ENCODE data around the gene AFF1.
"Not testable (repeated sequence)": the region's sequence is repeated elsewhere in the genome, so short reads cannot be mapped to it uniquely, and the experiment has no call there.

The AFF1 gene

DNA sequence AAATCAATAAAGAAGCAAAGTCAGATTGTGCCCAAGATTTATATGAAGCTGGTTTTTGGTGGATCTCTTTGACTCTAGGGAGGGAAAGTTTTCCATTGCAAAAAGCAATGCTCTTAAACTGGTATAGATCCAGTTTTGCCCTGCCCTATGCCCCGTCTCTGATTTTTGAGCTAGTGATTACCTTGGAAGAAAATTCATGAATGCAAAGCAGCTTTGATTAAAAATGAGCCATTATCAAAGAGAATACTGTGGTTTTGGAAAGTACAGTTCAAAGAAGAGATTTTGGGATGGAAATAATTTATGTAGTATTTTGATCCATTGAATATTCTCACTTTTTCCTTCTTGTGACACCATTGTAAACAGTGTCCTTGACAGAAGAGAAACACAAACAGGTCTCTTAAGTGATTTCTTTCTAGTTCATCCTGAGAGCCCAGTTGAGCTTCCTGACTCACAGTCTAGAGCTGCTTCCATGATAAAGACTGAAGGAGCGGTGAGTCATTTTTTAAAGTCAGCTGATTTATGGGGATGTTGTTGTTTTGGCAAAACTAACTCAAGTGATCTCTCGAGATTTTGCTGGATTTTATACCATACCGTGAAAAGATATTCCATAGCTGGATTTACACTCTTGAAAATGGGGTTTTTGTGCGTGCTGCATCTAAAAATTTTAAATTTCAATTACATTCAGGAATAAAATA, 76.7 kb downstream of the AFF1 start:
- H3K27me3 ChIP-seq (ENCODE audit: control insufficient read depth in 2 of 2, insufficient read depth in 2 of 2, low read length in 2 of 2) = no peaks in the 10 kb centered on the region
- peak overlapping the region; percentile 45 to 56 for H3K27ac ChIP-seq (ENCODE audit: low read depth in 2 of 2, low read length in 2 of 2)
- H3K9ac ChIP-seq (ENCODE audit: low read depth in 1 of 2, low read length in 2 of 2) = no peak overlapping the region
- peak overlapping the region in 1 of 2 donors; percentile 38 for H3K4me3 ChIP-seq (ENCODE audit: low read length in 2 of 2)
- H3K36me3 ChIP-seq (ENCODE audit: control insufficient read depth in 2 of 2, insufficient read depth in 2 of 2, low read length in 2 of 2) = no peaks in the 10 kb centered on the region
- H3K9me3 ChIP-seq (ENCODE audit: control insufficient read depth in 2 of 2, low read length in 2 of 2) = no peaks in the 10 kb centered on the region
- peaks cover 48 to 66% of the 10 kb centered on the region in 2 donors for H3K4me1 ChIP-seq (ENCODE audit: control insufficient read depth in 2 of 2, insufficient read depth in 2 of 2, low read length in 2 of 2)

DNA sequence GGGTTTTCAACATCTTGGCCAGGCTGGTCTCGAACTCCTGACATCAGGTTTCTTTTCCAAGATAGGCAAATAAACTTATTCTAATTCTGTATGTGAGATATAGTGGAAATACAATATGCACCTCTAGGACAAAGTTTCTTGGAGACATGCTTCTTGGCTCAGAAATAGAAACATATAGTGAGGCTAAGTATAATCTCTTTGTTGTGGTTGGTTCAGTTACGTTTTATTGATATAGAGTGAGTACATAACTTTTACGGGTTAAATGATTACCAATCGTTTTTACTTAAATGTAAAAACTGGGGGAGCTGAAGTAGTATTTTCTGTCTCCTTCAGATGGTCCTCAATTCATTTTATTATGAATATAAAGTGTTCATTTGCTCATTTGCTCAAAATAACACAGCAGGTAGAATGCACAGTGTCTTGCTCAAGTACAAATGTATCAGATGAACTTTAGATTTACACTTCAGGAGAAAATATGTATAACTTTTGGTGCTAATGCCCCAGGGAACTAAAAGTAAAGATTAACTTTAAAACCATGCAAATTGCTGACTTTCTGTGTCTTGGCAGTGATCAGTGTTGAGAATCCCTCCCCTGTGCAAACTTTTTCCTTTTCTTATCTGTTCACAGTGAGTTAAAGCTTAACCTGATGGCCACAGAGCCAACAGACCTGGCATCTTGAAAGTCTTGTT, 77.6 kb downstream of the AFF1 start:
- peak overlapping the region in 1 of 2 donors; percentile 38 for H3K4me3 ChIP-seq (ENCODE audit: low read length in 2 of 2)
- no peaks in the 10 kb centered on the region for H3K9me3 ChIP-seq (ENCODE audit: control insufficient read depth in 2 of 2, low read length in 2 of 2)
- peaks cover 48 to 72% of the 10 kb centered on the region in 2 donors for H3K4me1 ChIP-seq (ENCODE audit: control insufficient read depth in 2 of 2, insufficient read depth in 2 of 2, low read length in 2 of 2)
- H3K36me3 ChIP-seq (ENCODE audit: control insufficient read depth in 2 of 2, insufficient read depth in 2 of 2, low read length in 2 of 2) = no peaks in the 10 kb centered on the region
- peak overlapping the region; percentile 45 to 59 for H3K27ac ChIP-seq (ENCODE audit: low read depth in 2 of 2, low read length in 2 of 2)
- H3K27me3 ChIP-seq (ENCODE audit: control insufficient read depth in 2 of 2, insufficient read depth in 2 of 2, low read length in 2 of 2) = no peaks in the 10 kb centered on the region
- H3K9ac ChIP-seq (ENCODE audit: low read depth in 1 of 2, low read length in 2 of 2) = peak overlapping the region in 1 of 2 donors; percentile 23

DNA sequence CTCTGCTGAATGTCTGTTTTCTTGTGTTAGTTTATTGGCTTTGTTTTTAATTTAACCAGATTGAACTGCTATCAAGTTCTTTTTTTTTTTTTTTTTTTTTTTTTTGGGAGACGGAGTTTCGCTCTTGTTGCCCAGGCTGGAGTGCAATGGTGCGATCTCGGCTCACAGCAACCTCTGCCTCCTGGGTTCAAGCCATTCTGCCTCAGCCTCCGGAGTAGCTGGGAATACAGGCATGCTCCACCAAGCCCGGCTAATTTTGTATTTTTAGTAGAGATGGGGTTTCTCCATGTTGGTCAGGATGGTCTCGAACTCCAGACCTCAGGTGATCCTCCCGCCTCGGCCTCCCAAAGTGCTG, 78.1 kb downstream of the AFF1 start:
- Histone ChIP-seq H3K4me3 (ENCODE audit: low read length in 2 of 2) (peak overlapping the region in 1 of 2 donors; percentile 14), H3K9ac (ENCODE audit: low read depth in 1 of 2, low read length in 2 of 2) (peak overlapping the region in 1 of 2 donors; percentile 28), H3K27ac (ENCODE audit: low read depth in 2 of 2, low read length in 2 of 2) (peak overlapping the region; percentile 45 to 59), H3K4me1 (ENCODE audit: control insufficient read depth in 2 of 2, insufficient read depth in 2 of 2, low read length in 2 of 2) (peaks cover 48 to 71% of the 10 kb centered on the region in 2 donors)
- H3K9me3 ChIP-seq (ENCODE audit: control insufficient read depth in 2 of 2, low read length in 2 of 2); H3K36me3 ChIP-seq (ENCODE audit: control insufficient read depth in 2 of 2, insufficient read depth in 2 of 2, low read length in 2 of 2); H3K27me3 ChIP-seq (ENCODE audit: control insufficient read depth in 2 of 2, insufficient read depth in 2 of 2, low read length in 2 of 2): not testable (repeated sequence)

DNA sequence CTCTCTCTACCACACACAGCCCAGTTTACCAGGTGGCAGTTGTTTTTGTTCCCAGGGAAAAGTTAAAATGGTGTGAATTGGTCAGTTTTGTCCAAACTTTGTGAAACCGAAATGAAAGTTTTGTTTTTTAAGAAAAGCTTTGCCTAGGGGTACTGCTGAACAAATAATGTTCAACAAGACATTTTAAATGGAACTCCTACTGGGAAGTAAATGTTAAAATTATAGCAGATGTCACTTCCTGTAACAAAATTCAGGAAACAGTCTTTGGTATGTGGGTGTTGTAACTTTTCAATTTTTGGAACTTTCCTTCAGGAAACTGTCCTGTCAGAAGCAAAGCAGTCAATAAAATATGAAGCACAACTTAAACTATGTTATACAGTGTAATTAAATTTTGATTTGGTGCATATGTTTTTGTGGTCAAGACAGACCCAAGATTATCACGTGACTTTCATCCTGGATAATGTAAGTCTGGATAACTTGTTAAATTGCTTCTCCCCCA, 79.5 kb downstream of the AFF1 start:
- Histone ChIP-seq H3K4me1 (ENCODE audit: control insufficient read depth in 2 of 2, insufficient read depth in 2 of 2, low read length in 2 of 2) (peaks cover 37 to 57% of the 10 kb centered on the region in 2 donors), H3K9me3 (ENCODE audit: control insufficient read depth in 2 of 2, low read length in 2 of 2) (no peaks in the 10 kb centered on the region), H3K27me3 (ENCODE audit: control insufficient read depth in 2 of 2, insufficient read depth in 2 of 2, low read length in 2 of 2) (no peaks in the 10 kb centered on the region), H3K9ac (ENCODE audit: low read depth in 1 of 2, low read length in 2 of 2) (no peak overlapping the region), H3K36me3 (ENCODE audit: control insufficient read depth in 2 of 2, insufficient read depth in 2 of 2, low read length in 2 of 2) (no peaks in the 10 kb centered on the region), H3K4me3 (ENCODE audit: low read length in 2 of 2) (no peak overlapping the region), H3K27ac (ENCODE audit: low read depth in 2 of 2, low read length in 2 of 2) (peak overlapping the region; percentile 61 to 66)

DNA sequence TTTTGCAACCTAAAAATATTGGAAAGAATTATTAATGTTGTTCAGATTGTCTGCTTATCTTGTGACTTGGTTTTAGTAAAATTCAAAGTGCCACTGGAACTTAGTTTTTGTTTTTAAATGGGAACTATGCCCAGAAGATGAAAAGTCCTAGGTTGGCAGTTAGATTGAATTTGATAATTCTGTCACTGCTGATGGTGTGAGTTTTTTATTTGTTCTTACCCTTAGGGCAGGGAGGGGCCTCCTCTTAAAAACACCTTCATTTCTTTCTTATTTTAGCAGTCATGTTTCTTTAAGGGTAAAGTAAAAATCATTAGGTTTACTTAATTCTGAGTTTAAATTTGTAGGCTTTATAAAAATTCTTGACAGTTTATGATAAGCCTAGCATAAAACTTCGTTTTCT, 80.6 kb downstream of the AFF1 start:
- Histone ChIP-seq H3K36me3 (ENCODE audit: control insufficient read depth in 2 of 2, insufficient read depth in 2 of 2, low read length in 2 of 2) (no peaks in the 10 kb centered on the region), H3K9ac (ENCODE audit: low read depth in 1 of 2, low read length in 2 of 2) (peak overlapping the region in 1 of 2 donors; percentile 36), H3K9me3 (ENCODE audit: control insufficient read depth in 2 of 2, low read length in 2 of 2) (no peaks in the 10 kb centered on the region), H3K4me3 (ENCODE audit: low read length in 2 of 2) (no peak overlapping the region), H3K27ac (ENCODE audit: low read depth in 2 of 2, low read length in 2 of 2) (peak overlapping the region; percentile 66 to 67), H3K27me3 (ENCODE audit: control insufficient read depth in 2 of 2, insufficient read depth in 2 of 2, low read length in 2 of 2) (no peaks in the 10 kb centered on the region), H3K4me1 (ENCODE audit: control insufficient read depth in 2 of 2, insufficient read depth in 2 of 2, low read length in 2 of 2) (peaks cover 29 to 46% of the 10 kb centered on the region in 2 donors)

DNA sequence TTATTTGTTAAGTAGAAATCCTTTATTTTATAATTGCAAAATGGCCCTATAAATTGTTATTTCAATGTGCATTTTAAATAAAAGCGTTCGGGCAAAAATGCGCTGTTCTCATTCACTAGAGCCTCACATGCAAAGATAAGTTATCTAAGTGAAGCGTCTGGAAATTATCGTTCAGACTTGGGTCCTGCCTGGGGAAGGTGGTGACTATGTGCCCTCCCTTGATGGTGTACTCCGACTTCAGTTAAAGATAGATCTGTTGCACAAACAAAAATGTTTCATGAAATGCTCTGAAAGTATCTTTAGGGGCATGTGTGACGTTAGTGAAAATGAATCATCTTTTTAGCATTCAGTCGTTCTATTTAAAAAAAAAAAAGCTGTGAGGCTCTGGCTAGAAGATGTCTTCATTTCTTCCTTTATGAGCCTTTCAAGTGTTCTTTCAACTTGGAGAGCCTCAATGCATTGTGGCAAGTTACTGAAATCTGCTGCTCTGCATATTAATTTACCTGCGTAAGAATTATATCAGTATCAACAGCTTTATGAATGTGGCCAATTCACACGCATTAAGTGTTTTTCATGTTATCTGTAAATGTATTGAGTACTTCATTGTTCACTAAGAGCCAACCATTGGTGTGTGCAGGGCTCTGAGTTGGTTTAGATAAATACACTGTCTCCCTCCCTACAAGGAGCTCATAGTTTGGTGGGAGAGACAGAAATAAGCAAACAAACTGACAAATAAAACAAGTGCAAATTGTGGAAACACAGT, 83.0 kb downstream of the AFF1 start:
- no peaks in the 10 kb centered on the region for H3K9me3 ChIP-seq (ENCODE audit: control insufficient read depth in 2 of 2, low read length in 2 of 2)
- no peak overlapping the region for H3K9ac ChIP-seq (ENCODE audit: low read depth in 1 of 2, low read length in 2 of 2)
- H3K27ac ChIP-seq (ENCODE audit: low read depth in 2 of 2, low read length in 2 of 2) = no peak overlapping the region
- peaks cover 22 to 34% of the 10 kb centered on the region in 2 donors for H3K4me1 ChIP-seq (ENCODE audit: control insufficient read depth in 2 of 2, insufficient read depth in 2 of 2, low read length in 2 of 2)
- H3K27me3 ChIP-seq (ENCODE audit: control insufficient read depth in 2 of 2, insufficient read depth in 2 of 2, low read length in 2 of 2) = no peaks in the 10 kb centered on the region
- no peak overlapping the region for H3K4me3 ChIP-seq (ENCODE audit: low read length in 2 of 2)
- no peaks in the 10 kb centered on the region for H3K36me3 ChIP-seq (ENCODE audit: control insufficient read depth in 2 of 2, insufficient read depth in 2 of 2, low read length in 2 of 2)

DNA sequence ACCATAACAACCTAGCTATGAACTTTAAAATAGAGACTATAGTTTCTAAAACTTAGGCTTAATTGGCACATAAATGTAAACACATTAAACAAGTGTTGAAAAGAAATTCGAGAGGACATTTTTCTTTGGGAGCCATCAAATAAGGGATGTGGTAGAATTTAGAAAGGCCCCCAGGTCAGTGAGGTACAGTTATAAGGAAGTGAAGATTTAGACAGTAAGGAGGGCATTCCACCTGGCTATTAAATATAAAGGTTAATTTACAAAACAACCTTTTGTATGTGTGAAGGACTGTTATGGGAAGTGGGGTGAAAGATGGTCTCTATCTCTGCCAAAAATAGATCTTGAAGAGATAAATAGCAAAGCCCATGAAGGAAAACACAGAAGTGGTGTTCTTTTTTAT, 83.9 kb downstream of the AFF1 start:
- H3K9ac ChIP-seq (ENCODE audit: low read depth in 1 of 2, low read length in 2 of 2) = no peak overlapping the region
- H3K4me3 ChIP-seq (ENCODE audit: low read length in 2 of 2) = no peak overlapping the region
- H3K4me1 ChIP-seq (ENCODE audit: control insufficient read depth in 2 of 2, insufficient read depth in 2 of 2, low read length in 2 of 2) = peaks cover 16 to 32% of the 10 kb centered on the region in 2 donors
- no peaks in the 10 kb centered on the region for H3K36me3 ChIP-seq (ENCODE audit: control insufficient read depth in 2 of 2, insufficient read depth in 2 of 2, low read length in 2 of 2)
- H3K9me3 ChIP-seq (ENCODE audit: control insufficient read depth in 2 of 2, low read length in 2 of 2) = no peaks in the 10 kb centered on the region
- H3K27ac ChIP-seq (ENCODE audit: low read depth in 2 of 2, low read length in 2 of 2) = no peak overlapping the region
- H3K27me3 ChIP-seq (ENCODE audit: control insufficient read depth in 2 of 2, insufficient read depth in 2 of 2, low read length in 2 of 2) = no peaks in the 10 kb centered on the region

DNA sequence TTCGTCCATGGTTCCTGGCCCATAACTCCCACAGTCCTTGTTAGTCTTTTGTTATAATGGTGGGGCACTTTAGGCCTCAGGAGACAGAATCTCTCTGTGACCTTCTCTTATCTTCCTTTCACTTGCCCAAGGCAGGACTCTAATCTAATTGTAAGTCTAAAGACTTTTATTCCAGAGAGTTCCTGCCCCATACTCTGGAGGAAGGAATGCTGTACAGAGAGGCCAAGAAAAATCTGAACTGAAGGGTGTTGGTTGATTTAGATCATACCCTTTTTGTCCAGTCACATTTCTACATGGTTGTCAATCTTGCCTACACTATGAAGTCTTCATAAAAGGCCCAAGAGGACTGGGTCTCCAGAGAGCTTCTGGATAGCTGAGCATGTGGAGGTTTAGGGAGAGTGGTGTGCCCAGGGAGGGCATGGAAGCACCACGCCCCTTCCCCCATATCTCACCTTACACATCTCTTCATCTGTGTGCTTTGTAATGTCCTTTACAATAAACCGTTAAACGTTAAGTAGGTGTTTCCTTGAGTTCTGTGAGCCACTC, 84.5 kb downstream of the AFF1 start:
- Histone ChIP-seq H3K36me3 (ENCODE audit: control insufficient read depth in 2 of 2, insufficient read depth in 2 of 2, low read length in 2 of 2) (no peaks in the 10 kb centered on the region), H3K4me3 (ENCODE audit: low read length in 2 of 2) (no peak overlapping the region), H3K9ac (ENCODE audit: low read depth in 1 of 2, low read length in 2 of 2) (no peak overlapping the region), H3K27ac (ENCODE audit: low read depth in 2 of 2, low read length in 2 of 2) (no peak overlapping the region), H3K9me3 (ENCODE audit: control insufficient read depth in 2 of 2, low read length in 2 of 2) (no peaks in the 10 kb centered on the region), H3K4me1 (ENCODE audit: control insufficient read depth in 2 of 2, insufficient read depth in 2 of 2, low read length in 2 of 2) (peaks cover 15 to 32% of the 10 kb centered on the region in 2 donors), H3K27me3 (ENCODE audit: control insufficient read depth in 2 of 2, insufficient read depth in 2 of 2, low read length in 2 of 2) (no peaks in the 10 kb centered on the region)

DNA sequence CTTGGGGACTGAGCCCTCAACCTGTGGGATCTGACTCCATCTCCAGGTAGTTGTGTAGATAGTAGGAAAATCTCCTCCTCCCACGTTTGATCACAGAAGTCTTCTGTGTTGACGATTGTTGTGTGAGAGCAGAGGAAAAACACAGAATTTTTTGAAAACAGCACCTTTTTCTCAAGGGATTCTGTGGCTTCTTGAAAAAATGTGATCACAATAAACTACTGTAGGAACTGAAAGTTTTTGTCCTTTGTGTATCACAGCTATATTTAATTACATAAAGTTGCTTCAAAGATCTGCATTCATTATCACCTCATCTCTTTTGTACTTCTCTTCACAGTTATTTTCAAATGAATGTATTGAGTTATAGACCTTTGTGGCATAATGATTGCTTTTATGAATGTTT, 85.1 kb downstream of the AFF1 start:
- Histone ChIP-seq H3K9ac (ENCODE audit: low read depth in 1 of 2, low read length in 2 of 2) (no peak overlapping the region), H3K27ac (ENCODE audit: low read depth in 2 of 2, low read length in 2 of 2) (no peak overlapping the region), H3K27me3 (ENCODE audit: control insufficient read depth in 2 of 2, insufficient read depth in 2 of 2, low read length in 2 of 2) (no peaks in the 10 kb centered on the region), H3K4me3 (ENCODE audit: low read length in 2 of 2) (no peak overlapping the region), H3K36me3 (ENCODE audit: control insufficient read depth in 2 of 2, insufficient read depth in 2 of 2, low read length in 2 of 2) (no peaks in the 10 kb centered on the region), H3K4me1 (ENCODE audit: control insufficient read depth in 2 of 2, insufficient read depth in 2 of 2, low read length in 2 of 2) (peaks cover 10 to 29% of the 10 kb centered on the region in 2 donors), H3K9me3 (ENCODE audit: control insufficient read depth in 2 of 2, low read length in 2 of 2) (no peaks in the 10 kb centered on the region)
